ENCODE data around the gene SUPT4H1.

Gene SUPT4H1

GRCh38 chr17:58314706-58315015, 37.3 kb downstream of the SUPT4H1 start:
- DNase-seq (ENCODE audit: low read depth, low spot score): no peak
- no peak overlapping the region for H3K4me3 ChIP-seq (ENCODE audit: low read depth, low read length)
- no peak for TF ChIP-seq CTCF (IDR thresholded peaks at IDR 0.05; ENCODE audit: insufficient read depth, low read length, missing control alignments)
- POLR2A ChIA-PET: no interaction called here
- CTCF ChIA-PET: interaction anchor here (0.6 to 7.8 kb wide), 7 partner anchors 8 to 165 kb away, joined by 3 to 138 read pairs (median 4); partner anchors contain the start of gene RNF43

GRCh38 chr17:58313815-58314705, 37.9 kb downstream of the SUPT4H1 start:
- H3K4me3 ChIP-seq (ENCODE audit: low read depth, low read length): no peak overlapping the region
- no peak for DNase-seq (ENCODE audit: low read depth, low spot score)
- TF ChIP-seq CTCF (IDR thresholded peaks at IDR 0.05; ENCODE audit: insufficient read depth, low read length, missing control alignments): no peak
- ChIA-PET POLR2A (no interaction called here), CTCF (interaction anchor here (0.6 to 7.8 kb wide), 8 partner anchors 9 to 165 kb away, joined by 3 to 138 read pairs (median 4); partner anchors contain the start of gene RNF43)

GRCh38 chr17:58312829-58313228, 39.2 kb downstream of the SUPT4H1 start:
- ChIA-PET POLR2A (no interaction called here), CTCF (interaction anchor here (1.1 to 7.8 kb wide), 4 partner anchors 9 to 135 kb away, joined by 3 to 131 read pairs (median 8); partner anchors contain the start of gene RNF43)
- TF ChIP-seq CTCF (IDR thresholded peaks at IDR 0.05; ENCODE audit: insufficient read depth, low read length, missing control alignments): no peak

GRCh38 chr17:58312021-58312630, 39.9 kb downstream of the SUPT4H1 start:
- ChIA-PET POLR2A (no interaction called here), CTCF (interaction anchor here (1.4 to 7.8 kb wide), 3 partner anchors 8 to 135 kb away, joined by 6 to 131 read pairs (median 11); partner anchors contain the start of gene RNF43)
- DNase-seq (ENCODE audit: low read depth, low spot score): no peak
- no peak overlapping the region for H3K4me3 ChIP-seq (ENCODE audit: low read depth, low read length)
- no peak for TF ChIP-seq CTCF (IDR thresholded peaks at IDR 0.05; ENCODE audit: insufficient read depth, low read length, missing control alignments)

More at GRCh38 chr17:58312829-58313228, 39.2 kb downstream of the SUPT4H1 start:
- no peak for DNase-seq (ENCODE audit: low read depth, low spot score)
- no peak overlapping the region for H3K4me3 ChIP-seq (ENCODE audit: low read depth, low read length)

- DNase-seq (ENCODE audit: low read depth, low spot score): no peak
- no peak for TF ChIP-seq CTCF (IDR thresholded peaks at IDR 0.05; ENCODE audit: insufficient read depth, low read length, missing control alignments)
- no peak overlapping the region for H3K4me3 ChIP-seq (ENCODE audit: low read depth, low read length)
- POLR2A ChIA-PET: no interaction called here
- CTCF ChIA-PET: interaction anchor here (0.9 to 2.1 kb wide), 3 partner anchors 7 to 136 kb away, joined by 3 to 11 read pairs (median 6); no protein-coding TSS in a partner anchor
Measured at GRCh38 chr17:58311429-58311894, 40.5 kb downstream of the SUPT4H1 start.

Measured in AG04449 (cell line).